ENCODE results near the gene MTX3. TPM values are rescaled to one million over a fixed set of nuclear protein-coding genes. Genes with fewer than 3 reads are reported as not detected.

MTX3 gene
- 10.7 and 10.8 TPM in 2 replicates for total RNA-seq

DNA sequence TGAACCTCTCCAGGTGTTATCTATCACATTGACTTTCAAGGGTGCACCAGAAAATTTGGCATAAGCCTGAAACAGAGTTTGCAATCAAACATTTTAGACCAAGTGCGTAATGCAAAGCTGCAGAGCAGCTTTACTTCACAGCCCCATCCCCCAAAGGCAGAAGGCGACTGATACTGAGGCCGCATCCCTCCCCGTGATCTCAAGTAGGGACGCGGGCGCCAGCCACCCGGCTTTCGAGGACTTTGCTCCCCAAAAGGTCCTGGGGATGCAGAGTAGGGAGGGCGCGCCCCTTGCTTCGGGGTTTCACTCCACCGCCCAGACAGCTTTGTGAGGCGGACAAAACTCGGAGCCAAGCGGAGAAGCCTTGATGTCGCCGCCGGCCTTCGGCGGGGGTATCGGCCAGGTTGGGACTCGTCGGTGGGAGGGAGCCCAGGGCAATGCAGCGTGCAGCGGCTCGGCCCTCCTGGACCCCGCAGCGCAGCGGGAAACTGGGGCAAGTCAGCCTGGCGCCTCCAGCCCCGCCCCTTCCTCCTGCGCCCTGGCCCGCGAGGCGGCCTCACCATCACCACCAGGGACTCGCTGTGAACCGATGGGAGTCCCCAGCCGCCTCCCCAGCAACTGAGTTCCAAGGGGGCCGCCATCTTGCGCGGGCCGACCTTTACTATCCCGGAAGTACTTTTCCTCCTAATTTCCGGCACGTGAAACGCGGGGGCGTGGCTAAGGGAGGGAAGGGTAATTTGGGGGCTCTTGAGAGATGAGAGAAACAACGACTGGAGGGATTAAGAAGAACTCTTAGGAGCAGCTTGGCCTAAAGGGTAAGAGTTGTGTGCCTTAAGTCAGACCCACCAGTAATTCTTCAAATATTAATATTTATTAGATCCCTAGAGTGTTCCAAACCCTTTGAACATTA, at the start of gene MTX3:
TSS of gene MTX3 (minus strand) at position 665 of the 910 bp plus-strand sequence. CDS start at position 641, 24 bp downstream.

GRCh38 chr5:80034962-80035821, 44.1 kb upstream of the MTX3 start, which contains the start of gene THBS4:
Gene THBS4, plus strand, starts transcription at chr5:80035348. Its CDS starts 190 bp downstream, at chr5:80035538.

Other genes with a start within 250 kb of the MTX3 start
- 1.1 and 3.2 TPM in 2 replicates for gene THBS4, start 44.1 kb upstream of the MTX3 start, total RNA-seq